GM12878 (cell line): ENCODE data around the gene CDK2. TPM values are rescaled to one million over a fixed set of nuclear protein-coding genes. Genes with fewer than 3 reads are reported as not detected.
A peak's percentile ranks its signal among the peaks of the same experiment; 100 is the strongest.

Experiments used
- ATAC-seq: fragments of 200-7000 bp; cut with Tn5 transposase; 3 replicates; pipeline ENCODE4 v1.9.1; 2020; ENCODE audit warnings: mild to moderate bottlenecking, moderate library complexity
- BruUV-seq: library from RNA; stranded (reverse); fragments of 400-500 nt; replicated peaks from 2 replicates; lab custom pipeline; 2021; lab: Mats Ljungman, UMichigan
- CTCF ChIA-PET: fragments of 300-600 bp; sonication (Branson Sonifier 250); formaldehyde crosslinking; extraction: SDS; loops from one replicate; lab custom pipeline; 2021; ENCODE audit warnings: inconsistent platforms; lab: Yijun Ruan, JAX
- POLR2A ChIA-PET: fragments of 350-600 bp; formaldehyde crosslinking; extraction: SDS; loops from one replicate; lab custom pipeline; 2021; ENCODE audit warnings: inconsistent platforms; lab: Charles Lee
- RAD21 ChIA-PET: fragments of 300-600 bp; sonication (Branson Sonifier 250); formaldehyde crosslinking; loops from one replicate; lab custom pipeline; 2023; ENCODE audit warnings: antibody characterized with exemption; ENCODE audit not compliant: unreplicated experiment; lab: Charles Lee
- SMC1A ChIA-PET: fragments of 300-600 bp; sonication (Branson Sonifier 250); formaldehyde crosslinking; loops from one replicate; lab custom pipeline; 2023; ENCODE audit not compliant: unreplicated experiment, uncharacterized antibody; lab: Charles Lee
- DNase-seq: peaks from one replicate; pipeline ENCODE4 v3.0.0-alpha.2; 2011; ENCODE audit warnings: low read depth, low spot score
- FAIRE-seq: peaks from 3 replicates; lab custom pipeline; 2011; peaks lifted over from hg19 to GRCh38; lab: Jason Lieb, UNC
- H2AFZ ChIP-seq: 2 replicates; pipeline ENCODE4 v1.6.0; 2011; ENCODE audit warnings: low read depth, low read length, control low read depth; ENCODE audit not compliant: control insufficient read depth
- H3K27ac ChIP-seq: 2 replicates; pipeline ENCODE4 v1.5.1; 2011; ENCODE audit warnings: control low read depth; ENCODE audit not compliant: control insufficient read depth, insufficient read depth
- H3K27me3 ChIP-seq, 2 experiments: replicated peaks in 1 of 2; 2 replicates each; pipeline versions ENCODE4 v1.6.0 to v1.6.1; 2011; ENCODE audit warnings: low read length in 1 of 2; ENCODE audit not compliant: control insufficient read depth in 2 of 2, insufficient read depth in 2 of 2
- H3K36me3 ChIP-seq, 2 experiments: 2 replicates each; pipeline ENCODE4 v1.5.1; 2011; ENCODE audit warnings: low read length in 1 of 2; ENCODE audit not compliant: control insufficient read depth in 2 of 2, insufficient read depth in 2 of 2
- H3K4me1 ChIP-seq: 2 replicates; pipeline ENCODE4 v1.6.1; 2011; ENCODE audit warnings: mild to moderate bottlenecking, low read length, moderate library complexity, mixed read lengths; ENCODE audit not compliant: control insufficient read depth, insufficient read depth
- H3K4me2 ChIP-seq: 2 replicates; pipeline ENCODE4 v1.6.0; 2011; ENCODE audit warnings: control low read depth; ENCODE audit not compliant: control insufficient read depth, insufficient read depth
- H3K4me3 ChIP-seq: fragments of 200-600 bp; sonication (generic); 2 replicates; pipeline ENCODE4 v1.5.1; 2016
- H3K79me2 ChIP-seq: 2 replicates; pipeline ENCODE4 v1.6.0; 2011; ENCODE audit warnings: low read length; ENCODE audit not compliant: control insufficient read depth, insufficient read depth
- H3K9ac ChIP-seq: 2 replicates; pipeline ENCODE4 v1.8.0; 2011; ENCODE audit warnings: low read length, control low read depth, mixed read lengths; ENCODE audit not compliant: control insufficient read depth, insufficient read depth
- H3K9me3 ChIP-seq: replicated peaks from 3 replicates; pipeline ENCODE4 v1.5.1; 2011; ENCODE audit warnings: mild to moderate bottlenecking, low read length; ENCODE audit not compliant: control insufficient read depth, insufficient read depth
- H4K20me1 ChIP-seq: 2 replicates; pipeline ENCODE4 v1.6.0; 2011; ENCODE audit not compliant: control insufficient read depth, insufficient read depth
- ESRRA ChIP-seq: IDR thresholded peaks from 2 replicates; pipeline ENCODE4 v1.6.1; 2012; ENCODE audit warnings: mild to moderate bottlenecking, low read length, improper control_type of control experiment
- FOXM1 ChIP-seq: IDR thresholded peaks from 2 replicates; pipeline ENCODE4 v1.6.1; 2012; ENCODE audit warnings: low read depth, mild to moderate bottlenecking, inconsistent platforms, low read length, moderate library complexity
- HDAC6 ChIP-seq: fragments of 200-600 bp; sonication (generic); IDR thresholded peaks from one replicate; pipeline ENCODE4 v1.8.0; 2017; ENCODE audit warnings: antibody characterized with exemption; ENCODE audit not compliant: unreplicated experiment
- JUND ChIP-seq: IDR thresholded peaks from 2 replicates; pipeline ENCODE4 v1.6.1; 2012; ENCODE audit warnings: low read depth, mild to moderate bottlenecking, low read length, improper control_type of control experiment, moderate library complexity
- KAT2A ChIP-seq: conservative IDR thresholded peaks from 2 replicates; pipeline ENCODE4 v1.6.1; 2011; ENCODE audit warnings: low read depth, low read length; ENCODE audit not compliant: control insufficient read depth
- MTA2 ChIP-seq: fragments of 450-650 bp; IDR thresholded peaks from 2 replicates; pipeline ENCODE4 v1.6.1; 2016; ENCODE audit warnings: low read depth, mild to moderate bottlenecking, moderate library complexity
- NRF1 ChIP-seq: conservative IDR thresholded peaks from 2 replicates; pipeline ENCODE4 v1.6.1; 2011; ENCODE audit warnings: mild to moderate bottlenecking, low read depth, low read length, improper control_type of control experiment
- PRDM15 ChIP-seq: fragments of 450-650 bp; formaldehyde crosslinking; IDR thresholded peaks from 2 replicates; pipeline ENCODE4 v1.4.0; 2020; ENCODE audit warnings: mild to moderate bottlenecking, moderate library complexity
- RAD51 ChIP-seq: fragments of 450-650 bp; IDR thresholded peaks from 2 replicates; pipeline ENCODE4 v1.6.1; 2016; ENCODE audit warnings: moderate library complexity, mild to moderate bottlenecking, inconsistent platforms
- SMAD1 ChIP-seq: fragments of 450-650 bp; IDR thresholded peaks from 2 replicates; pipeline ENCODE4 v1.6.1; 2018; ENCODE audit warnings: mild to moderate bottlenecking, low read depth; ENCODE audit not compliant: partially characterized antibody
- STAT1 ChIP-seq: fragments of 450-650 bp; conservative IDR thresholded peaks from 2 replicates; pipeline ENCODE4 v1.6.1; 2014; ENCODE audit warnings: antibody characterized with exemption, mild to moderate bottlenecking
- YBX1 ChIP-seq: fragments of 450-650 bp; IDR thresholded peaks from 2 replicates; pipeline ENCODE4 v1.6.1; 2016; ENCODE audit warnings: antibody characterized with exemption
- ZNF24 ChIP-seq: fragments of 450-650 bp; IDR thresholded peaks from 2 replicates; pipeline ENCODE4 v1.6.1; 2017; ENCODE audit warnings: antibody characterized with exemption, mild to moderate bottlenecking
- ZNF622 ChIP-seq: fragments of 450-650 bp; IDR thresholded peaks from 2 replicates; pipeline ENCODE4 v1.6.1; 2017; ENCODE audit warnings: mild to moderate bottlenecking, inconsistent platforms
- ZZZ3 ChIP-seq: IDR thresholded peaks from 2 replicates; pipeline ENCODE4 v1.6.1; 2011; ENCODE audit warnings: low read depth; ENCODE audit not compliant: control insufficient read depth, insufficient read length
- WGBS: methylation state at CpG from one replicate; pipeline ENCODE4 v1.1.6; 2016; ENCODE audit warnings: low lambda C conversion rate; ENCODE audit not compliant: insufficient replicate concordance, insufficient coverage; ENCODE audit errors: missing lambda C conversion rate; 5-methylcytosine and 5-hydroxymethylcytosine counted together
- in situ Hi-C: fragments of 300-500 bp; cut with MboI; formaldehyde crosslinking; loops from 9 replicates; pipeline ENCODE4 v1.14.3; 2018; ENCODE audit warnings: mixed read lengths
- intact Hi-C: fragments of 100-400 bp; cut with micrococcal nuclease; formaldehyde crosslinking; loops from one replicate; pipeline ENCODE4 v1.14.2; 2022; ENCODE audit not compliant: unreplicated experiment
- polyA plus RNA-seq, 11 experiments: library from polyadenylated mRNA; depleted of rRNA in 4 of 11; unstranded in 6 of 11; stranded (reverse) in 5 of 11; fragments of >200 nt; fragmentation: Nextera tagmentation in 4 of 11; fragmentation: Illumina TruSeq in 1 of 11; extraction: Ambion mirVana in 4 of 11; extraction: Trizol in 1 of 11; gene quantifications; 1 replicate in 1 of 11; 2 replicates in 10 of 11; pipeline versions ENCODE4 v1.2.1 to v1.2.3, GENCODE V29; 2011 to 2016; ENCODE audit warnings: inconsistent platforms in 2 of 11, missing spikeins in 2 of 11, low read depth in 1 of 11
- total RNA-seq, 4 experiments: library from RNA; depleted of rRNA in 3 of 4; stranded (reverse); fragments of >200 nt in 3 of 4; fragmentation: Illumina TruSeq in 1 of 4; extraction: Trizol in 1 of 4; gene quantifications; 2 replicates each; pipeline versions ENCODE4 v1.2.1 to v1.2.3, GENCODE V29; 2013 to 2021
- TF ChIP-seq, protein P1 (sequence below): fragments of 450-650 bp; conservative IDR thresholded peaks from 2 replicates; pipeline ENCODE4 v1.6.1; 2017; ENCODE audit warnings: mild to moderate bottlenecking, moderate library complexity
- TF ChIP-seq, protein P2 (sequence below): fragments of 450-650 bp; IDR thresholded peaks from 2 replicates; pipeline ENCODE4 v1.6.1; 2016; ENCODE audit warnings: mild to moderate bottlenecking

CDK2 gene
- total and polyA plus RNA-seq, 10 of the 15 experiments (the other 5 are each of a cell fraction or from before 2014, with no cell fraction given), result 13.1 to 138 (median 82.2) TPM

DNA sequence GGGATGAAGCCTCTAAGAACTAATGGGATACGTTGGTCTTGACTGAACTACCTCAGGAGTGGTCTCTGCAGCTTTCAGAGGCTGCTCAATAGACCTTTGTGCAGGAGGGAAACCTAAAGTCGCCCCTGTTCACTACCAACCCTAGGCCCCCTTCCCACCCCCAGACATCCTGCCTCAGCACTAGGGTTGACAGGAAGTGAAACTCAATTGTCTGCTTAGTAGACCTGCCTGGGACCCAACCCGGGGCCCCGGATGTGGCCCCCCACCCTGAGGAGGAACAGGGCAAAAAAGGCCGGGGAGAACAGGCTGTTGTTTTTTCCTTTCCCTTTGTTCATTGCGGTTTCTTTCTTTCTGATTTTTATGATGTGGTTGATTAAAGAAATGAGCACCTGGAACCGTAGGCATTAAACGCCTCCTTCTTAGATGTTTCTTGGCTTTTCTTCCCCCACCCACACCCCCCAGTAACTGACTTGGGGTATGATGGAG lies 37.3 kb upstream of the CDK2 start:
- Histone ChIP-seq H3K9ac (peak overlapping the region; percentile 99), H3K4me1 (peaks cover 8% of the 10 kb centered on the region; the same call in 1 of the 2 replicates), H3K36me3 (0 out of 4 replicates have a peak, but pooled peaks cover 0 to 7% of the 10 kb centered on the region in 2 experiments), H3K4me3 (peak overlapping the region; percentile 67), H2AFZ (peak overlapping the region; percentile 43; the same call in 1 of the 2 replicates), H3K79me2 (peaks cover 58% of the 10 kb centered on the region), H3K4me2 (peak overlapping the region; percentile 98), H3K9me3 (no peaks in the 10 kb centered on the region), H4K20me1 (no peaks in the 10 kb centered on the region), H3K27me3 (no peaks in the 10 kb centered on the region), H3K27ac (peak overlapping the region; percentile 96)
- CTCF ChIA-PET, result interaction anchor here (1.3 to 6.8 kb wide), 14 partner anchors 8 to 191 kb away, joined by 3 to 40 read pairs (median 9); partner anchors contain the start of genes DNAJC14, PA2G4, RAB5B and SUOX
- SMC1A ChIA-PET, result interaction anchor here (0.8 to 2.8 kb wide), 8 partner anchors 11 to 191 kb away, joined by 3 to 16 read pairs (median 6); partner anchors contain the start of gene RAB5B
- intact Hi-C loops (loop anchor here (1.0 to 5.0 kb wide), 4 partner anchors 100 to 191 kb away; partner anchors contain the start of genes DNAJC14, PA2G4, RPL41 and ZC3H10), in situ Hi-C loops (loop anchor here (5.0 kb wide), 1 partner anchor 102 kb away; the partner anchor contains the start of gene DNAJC14)
- WGBS, result under 1% methylated on average over 8 of the region's 8 CpGs
- POLR2A ChIA-PET, result interaction anchor here (0.6 to 7.3 kb wide), 13 partner anchors 38 to 746 kb away, joined by 3 to 66 read pairs (median 9); partner anchors contain the start of genes CD63, DNAJC14, ORMDL2 and RAB5B
- ATAC-seq (peak; percentile 46), DNase-seq (peak; percentile 70), FAIRE-seq (peak; percentile 41)
- RAD21 ChIA-PET, result interaction anchor here (1.1 to 5.3 kb wide), 10 partner anchors 10 to 191 kb away, joined by 3 to 25 read pairs (median 10); partner anchors contain the start of genes DNAJC14, RAB5B and SUOX
- no TSS peak for BruUV-seq
- TF ChIP-seq ZNF24 (no peak), MTA2 (peak; percentile 79), KAT2A (no peak), STAT1 (no peak), ZNF622 (no peak), YBX1 (no peak), PRDM15 (CRISPR knock-in tag) (no peak), JUND (no peak), NRF1 (no peak), FOXM1 (peak; percentile 81; the same call in 1 of the 2 replicates), SMAD1 (no peak), ZZZ3 (no peak), HDAC6 (no peak), ESRRA (no peak), RAD51 (no peak)
- TF ChIP-seq, protein P1, sequence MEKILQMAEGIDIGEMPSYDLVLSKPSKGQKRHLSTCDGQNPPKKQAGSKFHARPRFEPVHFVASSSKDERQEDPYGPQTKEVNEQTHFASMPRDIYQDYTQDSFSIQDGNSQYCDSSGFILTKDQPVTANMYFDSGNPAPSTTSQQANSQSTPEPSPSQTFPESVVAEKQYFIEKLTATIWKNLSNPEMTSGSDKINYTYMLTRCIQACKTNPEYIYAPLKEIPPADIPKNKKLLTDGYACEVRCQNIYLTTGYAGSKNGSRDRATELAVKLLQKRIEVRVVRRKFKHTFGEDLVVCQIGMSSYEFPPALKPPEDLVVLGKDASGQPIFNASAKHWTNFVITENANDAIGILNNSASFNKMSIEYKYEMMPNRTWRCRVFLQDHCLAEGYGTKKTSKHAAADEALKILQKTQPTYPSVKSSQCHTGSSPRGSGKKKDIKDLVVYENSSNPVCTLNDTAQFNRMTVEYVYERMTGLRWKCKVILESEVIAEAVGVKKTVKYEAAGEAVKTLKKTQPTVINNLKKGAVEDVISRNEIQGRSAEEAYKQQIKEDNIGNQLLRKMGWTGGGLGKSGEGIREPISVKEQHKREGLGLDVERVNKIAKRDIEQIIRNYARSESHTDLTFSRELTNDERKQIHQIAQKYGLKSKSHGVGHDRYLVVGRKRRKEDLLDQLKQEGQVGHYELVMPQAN, result peak; percentile 25; the same call in 1 of the 2 replicates
- TF ChIP-seq, protein P2, sequence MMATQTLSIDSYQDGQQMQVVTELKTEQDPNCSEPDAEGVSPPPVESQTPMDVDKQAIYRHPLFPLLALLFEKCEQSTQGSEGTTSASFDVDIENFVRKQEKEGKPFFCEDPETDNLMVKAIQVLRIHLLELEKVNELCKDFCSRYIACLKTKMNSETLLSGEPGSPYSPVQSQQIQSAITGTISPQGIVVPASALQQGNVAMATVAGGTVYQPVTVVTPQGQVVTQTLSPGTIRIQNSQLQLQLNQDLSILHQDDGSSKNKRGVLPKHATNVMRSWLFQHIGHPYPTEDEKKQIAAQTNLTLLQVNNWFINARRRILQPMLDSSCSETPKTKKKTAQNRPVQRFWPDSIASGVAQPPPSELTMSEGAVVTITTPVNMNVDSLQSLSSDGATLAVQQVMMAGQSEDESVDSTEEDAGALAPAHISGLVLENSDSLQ, result no peak; the same call in 1 of the 2 replicates
